Activated CD4-positive, alpha-beta T cell treated with anti-CD3 and anti-CD28 coated beads for 24 hours (primary cell): ENCODE results near the gene CEP128.

Experiments
- DNase-seq, 2 donors: peaks; one replicate each; pipeline ENCODE4 v3.0.0-alpha.2; 2020; ENCODE audit warnings: low read depth in 2 of 2

CEP128 gene

DNA sequence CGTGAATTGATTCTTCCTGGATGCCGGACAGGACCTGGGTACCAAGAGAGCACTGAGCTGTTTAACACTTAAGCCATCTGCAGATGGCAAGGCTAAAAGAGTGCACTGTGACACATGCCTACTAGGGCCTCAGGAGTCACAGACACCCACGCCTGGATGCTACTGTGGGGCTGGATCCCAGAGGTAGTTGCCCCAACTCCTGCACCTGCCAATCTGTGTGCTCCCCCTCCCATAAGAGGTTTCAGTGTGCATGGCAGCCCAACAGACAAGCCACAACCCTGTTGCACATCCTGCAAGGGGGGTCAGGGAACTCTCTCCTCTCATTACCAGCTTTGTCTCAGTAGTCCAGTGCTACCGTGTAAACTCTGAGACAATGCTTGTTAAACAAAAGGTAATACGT lies 169.0 kb downstream of the CEP128 start:
- DNase-seq: no peak

DNA sequence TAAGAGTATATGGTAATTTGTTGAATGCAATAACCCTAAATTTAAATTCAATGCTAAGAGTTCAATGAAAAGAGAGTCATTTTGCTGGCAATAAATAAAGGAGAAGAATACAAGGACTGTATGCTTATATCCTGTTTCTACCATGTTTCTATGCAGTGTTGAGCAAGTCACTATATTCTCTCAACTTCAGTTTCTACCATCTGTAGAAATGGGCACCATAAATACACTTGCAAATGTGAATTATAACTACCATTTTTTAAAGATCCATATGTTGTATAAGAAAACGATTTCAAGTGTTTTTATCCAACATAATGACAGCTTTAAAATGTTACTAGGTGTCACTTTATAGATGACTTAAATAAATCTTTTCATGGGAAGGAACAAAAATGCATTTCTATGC lies 170.3 kb downstream of the CEP128 start:
- no peak for DNase-seq

DNA sequence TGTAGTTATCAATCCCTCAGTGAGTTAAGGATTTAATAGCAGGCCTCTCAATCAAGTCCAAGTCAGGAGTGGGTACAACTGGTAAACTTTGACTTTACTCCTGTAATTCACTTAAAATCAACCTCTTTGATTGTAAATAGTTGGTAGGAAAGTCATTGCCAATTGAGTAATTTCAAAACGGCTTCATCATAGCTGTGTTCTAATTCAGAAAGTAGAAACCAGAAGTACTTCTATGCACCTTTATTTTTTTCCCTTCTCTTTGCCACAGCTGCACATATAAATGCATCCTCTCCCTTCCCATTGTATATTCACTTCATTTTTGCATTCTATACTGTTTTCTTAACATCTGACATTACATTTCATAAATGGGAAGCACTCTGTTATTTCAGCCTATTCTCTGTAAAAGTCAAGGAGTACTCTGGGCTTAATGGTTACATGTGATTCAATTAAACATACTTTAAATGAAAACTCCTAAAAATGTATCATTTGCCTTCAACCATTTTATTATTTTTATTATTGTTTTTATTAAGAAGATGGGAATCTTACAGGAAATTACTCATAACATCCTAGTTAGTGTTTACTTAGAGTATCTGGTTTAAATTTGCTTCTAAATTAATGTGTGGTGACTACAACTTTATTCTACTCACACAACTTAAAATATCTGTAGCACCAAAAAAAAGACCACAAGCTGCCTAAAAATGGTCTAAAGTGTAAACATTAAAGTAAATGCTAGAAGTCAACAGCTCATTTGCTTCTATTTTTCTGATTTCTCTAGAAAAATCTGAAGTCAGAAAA lies 171.2 kb downstream of the CEP128 start:
- DNase-seq: no peak

GRCh38 chr14:80768646-80769045 lies 172.9 kb downstream of the CEP128 start:
- DNase-seq: no peak

- no peak for DNase-seq
Observed at GRCh38 chr14:80764921-80765507, 176.5 kb downstream of the CEP128 start.

DNA sequence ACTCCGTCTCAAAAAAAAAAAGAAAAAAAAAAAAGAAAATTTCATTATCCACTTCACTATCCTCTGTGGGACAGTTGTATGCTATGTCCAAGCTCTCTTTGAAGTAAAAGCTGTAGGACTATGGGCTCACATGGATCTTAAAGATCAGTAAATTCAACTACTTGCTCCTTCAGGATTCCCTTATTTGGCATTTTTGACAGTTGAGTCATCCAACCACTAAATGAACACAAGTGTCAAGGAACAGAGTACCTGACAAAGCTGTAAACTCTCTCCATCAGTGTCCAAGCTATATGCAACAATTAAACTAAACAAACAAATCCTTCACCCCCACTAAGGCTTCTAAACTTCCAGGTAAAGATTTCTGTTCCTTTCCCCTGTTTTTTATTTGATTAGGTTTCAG lies 177.0 kb downstream of the CEP128 start:
- DNase-seq: no peak

GRCh38 chr14:80762641-80763228 lies 178.8 kb downstream of the CEP128 start:
- no peak for DNase-seq

GRCh38 chr14:80754696-80755095 lies 186.8 kb downstream of the CEP128 start:
- DNase-seq: no peak

- DNase-seq: no peak
Observed at GRCh38 chr14:80751285-80751684, 190.3 kb downstream of the CEP128 start.

GRCh38 chr14:80726211-80726610 lies 215.3 kb downstream of the CEP128 start:
- DNase-seq: no peak

DNA sequence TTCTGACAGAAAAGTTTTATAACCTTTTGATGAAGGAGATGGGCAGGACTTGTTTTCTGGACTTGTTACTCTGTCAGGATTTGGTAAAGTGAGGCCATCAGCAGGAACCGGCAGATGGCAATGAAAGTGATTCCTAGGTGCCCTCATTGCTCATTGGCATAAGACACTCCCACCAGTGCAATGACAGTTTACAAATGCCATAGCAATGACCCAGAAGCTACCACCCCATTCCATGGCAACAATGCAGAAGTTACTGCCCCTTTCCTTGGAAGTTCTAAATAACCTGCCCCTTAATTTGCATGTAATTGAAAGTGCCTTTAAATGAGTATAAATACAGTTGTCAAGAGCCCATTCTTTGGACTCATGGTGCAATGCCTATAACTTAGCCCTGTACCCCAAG lies 222.6 kb downstream of the CEP128 start:
- DNase-seq: no peak

DNA sequence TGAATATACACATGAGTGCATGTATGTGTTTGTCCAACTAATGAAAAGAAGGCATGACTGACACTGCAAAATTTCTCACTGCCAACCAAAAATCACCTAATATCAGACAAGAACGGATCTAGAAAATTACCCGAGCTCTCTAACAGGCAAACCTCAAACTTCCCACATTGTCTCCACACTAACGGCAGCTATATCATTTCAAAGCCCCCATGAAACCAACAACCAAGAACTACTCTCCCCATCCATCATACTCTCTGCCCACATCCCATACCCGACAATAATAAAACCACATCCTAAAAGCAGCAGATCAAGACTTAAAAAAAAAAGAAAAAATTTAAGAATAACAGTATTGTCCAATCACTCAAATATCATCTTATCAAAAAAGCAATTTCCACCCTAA lies 227.1 kb downstream of the CEP128 start:
- no peak for DNase-seq

- no peak for DNase-seq
Observed at GRCh38 chr14:80713076-80713850, 228.3 kb downstream of the CEP128 start.

DNA sequence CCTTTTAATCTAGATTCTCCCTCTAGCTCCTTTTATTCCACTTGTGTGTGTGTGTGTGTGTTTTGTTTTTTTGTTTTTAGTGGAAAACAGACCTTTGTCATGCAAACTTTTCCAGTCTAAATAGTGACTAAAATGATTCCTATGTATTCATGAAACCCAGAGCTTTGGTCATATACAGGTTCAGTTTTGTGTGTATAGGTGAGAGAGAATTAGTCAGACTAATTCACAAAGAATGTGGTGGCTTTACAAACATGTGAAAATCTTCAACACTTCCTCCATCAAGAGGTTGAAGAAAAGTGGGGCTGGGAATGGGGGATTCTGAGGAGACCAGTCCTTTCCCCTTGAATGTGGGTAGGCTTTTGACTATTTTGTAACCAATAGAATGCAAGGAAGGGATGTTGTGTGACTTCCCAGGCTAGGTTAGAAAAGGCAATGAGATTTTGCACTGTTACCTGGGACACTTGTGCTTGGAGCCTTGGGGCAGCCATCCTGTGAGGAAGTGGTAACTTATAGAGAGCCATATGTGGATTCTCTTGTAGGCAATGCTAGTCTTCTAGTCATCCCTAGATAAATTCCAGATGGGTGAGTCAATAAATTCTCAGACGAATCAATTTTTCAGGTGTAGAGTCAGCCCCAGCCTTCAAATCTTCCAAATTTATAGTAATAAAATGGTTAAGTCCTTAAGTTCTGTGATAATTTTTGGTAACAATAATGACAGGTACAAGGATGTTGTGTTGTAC lies 236.1 kb downstream of the CEP128 start:
- no peak for DNase-seq

GRCh38 chr14:80700601-80701000 lies 240.9 kb downstream of the CEP128 start:
- no peak for DNase-seq

DNA sequence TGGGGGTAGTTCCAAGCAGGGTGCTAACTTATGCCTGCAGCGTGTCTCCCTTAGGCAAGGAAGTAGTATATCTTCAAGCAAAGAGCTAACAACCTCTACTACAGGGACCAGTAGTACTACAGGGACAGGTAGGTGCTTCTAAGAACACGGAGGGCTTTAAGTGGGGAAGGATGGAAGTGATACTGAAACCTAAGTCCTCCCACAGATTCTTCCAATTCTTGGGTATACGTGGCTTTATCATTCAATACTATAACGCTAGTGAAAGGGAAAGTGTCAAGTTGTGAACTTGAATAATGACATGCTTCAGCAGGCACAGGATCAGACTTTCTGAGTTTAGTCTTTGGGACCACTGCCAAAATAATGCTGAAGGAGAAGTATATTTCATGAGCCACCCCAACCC lies 241.7 kb downstream of the CEP128 start:
- no peak for DNase-seq

DNA sequence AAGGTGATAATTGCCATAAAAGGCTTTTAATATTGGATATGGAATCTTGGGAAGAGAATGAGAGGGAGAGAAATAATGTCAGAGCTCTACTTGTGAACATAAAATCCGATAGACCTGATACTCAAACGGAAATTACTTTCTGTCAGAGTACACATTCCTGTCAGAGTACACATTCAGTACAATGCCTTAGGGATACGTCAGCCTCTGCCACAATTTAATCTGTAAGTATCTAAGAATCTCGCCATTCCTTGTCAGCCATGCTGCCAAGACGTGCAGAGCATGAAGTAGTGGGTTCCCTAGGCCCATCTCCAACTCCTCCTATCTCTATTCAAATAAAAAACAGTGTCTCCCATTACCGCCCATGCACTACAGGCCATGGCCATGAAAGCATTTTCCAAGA lies 242.6 kb downstream of the CEP128 start:
- DNase-seq: no peak

DNA sequence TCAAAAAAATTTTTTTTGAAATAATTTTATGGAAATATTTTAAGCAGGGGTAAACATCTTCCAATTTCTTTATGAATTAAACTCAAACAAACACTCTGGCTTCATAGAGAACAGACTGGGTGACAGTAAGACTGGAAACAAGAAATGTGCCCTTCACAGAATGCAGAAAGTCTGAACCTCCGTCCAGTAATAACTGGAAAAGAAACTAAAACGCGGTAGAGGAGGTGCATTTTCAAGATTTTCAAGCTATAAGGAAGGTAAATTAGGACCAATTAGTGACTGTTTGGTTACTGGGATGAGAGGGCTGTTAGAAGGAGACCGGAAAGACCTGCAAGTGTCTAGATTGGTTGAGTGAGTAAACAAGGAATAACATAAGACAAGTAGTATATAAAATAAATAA lies 245.7 kb downstream of the CEP128 start:
- no peak for DNase-seq

DNA sequence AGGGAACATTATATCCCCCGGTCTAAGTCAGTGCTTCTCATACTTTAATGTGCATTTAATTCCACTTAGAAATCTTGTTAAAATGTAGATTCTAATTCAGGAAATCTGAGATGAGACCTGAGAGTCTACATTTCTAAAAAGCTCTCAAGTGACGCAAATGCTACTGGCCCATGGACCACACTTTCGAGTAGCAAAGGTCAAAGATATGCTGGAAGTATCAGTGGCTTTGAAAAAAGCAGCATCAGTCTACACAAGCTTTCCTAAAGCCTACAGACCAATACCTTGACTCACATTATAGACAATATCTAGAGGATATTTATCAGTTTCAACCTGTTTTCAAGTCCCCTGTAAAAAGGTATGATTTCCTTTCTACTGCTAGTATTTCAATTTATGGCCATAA lies 248.6 kb downstream of the CEP128 start:
- DNase-seq: no peak

DNA sequence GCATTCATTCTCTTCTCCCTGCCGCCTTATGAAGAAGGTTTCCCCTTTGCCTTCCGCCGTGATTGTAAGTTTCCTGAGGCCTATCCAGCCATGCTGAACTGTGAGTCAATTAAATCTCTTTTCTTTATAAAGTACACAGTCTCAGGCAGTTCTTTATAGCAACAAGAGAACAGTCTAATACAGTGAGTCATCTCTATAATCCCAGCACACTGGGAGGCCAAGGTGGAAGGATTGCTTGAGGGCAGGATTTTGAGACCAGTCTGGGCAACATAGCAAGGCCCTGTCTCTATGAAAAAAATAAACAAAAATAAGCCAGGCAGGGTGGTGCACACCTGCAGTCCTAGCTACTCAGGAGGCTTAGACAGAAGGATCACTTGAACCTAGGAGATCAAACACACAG lies 259.9 kb downstream of the CEP128 start:
- DNase-seq: no peak

DNA sequence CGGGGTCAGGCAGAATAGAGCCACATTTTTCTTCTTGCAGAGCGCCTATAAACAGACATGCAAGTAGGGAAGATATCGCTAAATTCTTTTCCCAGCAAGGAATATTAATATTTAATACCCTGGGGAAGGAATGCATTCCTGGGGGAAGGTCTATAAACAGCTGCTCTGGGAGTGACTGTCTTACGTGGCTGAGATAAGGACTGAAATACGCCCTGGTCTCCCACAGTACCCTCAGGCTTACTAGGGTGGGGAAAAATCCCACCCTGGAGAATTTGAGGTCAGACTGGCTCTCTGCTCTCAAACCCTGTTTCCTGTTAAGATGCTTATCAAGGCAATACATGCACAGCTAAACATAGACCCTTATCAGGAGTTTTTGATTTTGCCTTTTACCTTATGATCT lies 262.3 kb downstream of the CEP128 start:
- no peak for DNase-seq

DNA sequence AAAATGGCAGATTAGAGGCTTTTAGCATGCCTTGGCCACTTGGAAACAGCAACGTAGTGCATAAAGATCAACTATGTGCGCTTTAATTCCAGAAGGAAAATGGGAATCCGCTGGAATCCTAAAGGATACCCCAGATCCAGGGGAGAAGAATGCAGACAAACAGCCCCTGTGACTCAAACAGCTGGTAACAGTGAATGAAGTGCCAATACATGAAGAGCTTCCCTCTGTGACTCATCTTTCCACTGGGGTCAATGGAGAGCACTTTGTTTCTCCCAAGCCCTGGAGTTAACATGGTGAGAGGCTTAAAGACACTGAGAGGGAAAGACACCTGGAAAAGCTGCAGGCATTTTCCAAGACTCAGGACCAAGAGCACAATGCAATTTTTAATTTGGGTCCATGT lies 263.1 kb downstream of the CEP128 start:
- no peak for DNase-seq
